Hematopoietic multipotent progenitor cell treated with erythropoietin and hydrocortisone succinate and interleukin-3 and kit ligand, for 6 days (in vitro differentiated cells): ENCODE results near the gene TFCP2L1.
"Not testable (repeated sequence)": the region's sequence is repeated elsewhere in the genome, so short reads cannot be mapped to it uniquely, and the experiment has no call there.

Source experiments
- DNase-seq: peaks from one replicate; pipeline ENCODE4 v3.0.0-alpha.2; 2015

The TFCP2L1 gene

GRCh38 chr2:121295911-121296650 is 11.1 kb upstream of the TFCP2L1 start:
- no peak for DNase-seq

DNA sequence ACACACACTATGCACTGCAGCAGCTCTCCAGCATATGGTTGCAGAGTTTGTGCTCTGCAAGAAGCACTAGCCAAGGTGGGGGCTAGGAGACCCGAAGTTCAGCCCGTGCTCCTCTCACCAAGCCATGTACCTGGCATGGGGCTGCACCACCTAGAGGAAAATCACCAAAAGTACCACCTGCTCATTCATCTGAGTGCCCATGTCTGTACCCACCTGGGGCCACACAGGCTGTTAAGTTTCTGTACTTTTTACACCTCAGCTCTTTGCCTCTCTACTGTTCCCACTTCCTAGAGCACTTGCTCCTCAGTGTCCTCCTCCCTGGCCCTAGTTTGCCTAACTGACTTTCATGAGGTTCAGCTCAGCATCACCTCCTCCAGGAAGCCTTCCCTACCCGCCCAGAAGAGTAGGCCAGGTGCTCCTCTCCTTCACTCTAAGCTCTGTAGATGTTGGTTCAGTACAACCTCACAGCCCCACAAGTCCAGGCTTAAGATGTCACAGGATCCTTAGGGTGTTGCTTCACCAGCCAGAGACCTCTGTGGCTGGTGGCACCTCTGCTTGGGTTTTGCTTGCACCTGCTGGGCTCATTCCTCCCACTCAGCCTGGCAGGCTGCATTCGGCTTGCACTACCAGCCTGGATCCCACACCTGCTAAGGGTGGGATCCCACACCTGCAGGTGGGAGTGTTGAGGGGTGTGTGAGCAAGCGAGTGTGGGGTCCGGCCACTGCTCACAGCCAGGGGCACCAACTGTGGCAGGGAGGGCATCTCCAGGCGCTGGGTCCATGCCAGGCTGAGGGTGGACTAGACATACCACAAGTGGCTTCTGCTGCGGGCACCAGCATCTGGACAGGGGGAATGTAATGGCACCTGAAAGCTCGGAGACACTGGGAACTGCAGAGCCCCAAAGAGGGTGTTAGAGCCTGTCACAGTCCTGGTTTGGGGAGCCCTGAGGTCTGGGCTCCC is 10.2 kb upstream of the TFCP2L1 start:
- no peak for DNase-seq

GRCh38 chr2:121293450-121294325 is 8.7 kb upstream of the TFCP2L1 start:
- DNase-seq = peak; percentile 71

- DNase-seq = no peak
Measured at GRCh38 chr2:121291251-121291580, 6.2 kb upstream of the TFCP2L1 start.

DNA sequence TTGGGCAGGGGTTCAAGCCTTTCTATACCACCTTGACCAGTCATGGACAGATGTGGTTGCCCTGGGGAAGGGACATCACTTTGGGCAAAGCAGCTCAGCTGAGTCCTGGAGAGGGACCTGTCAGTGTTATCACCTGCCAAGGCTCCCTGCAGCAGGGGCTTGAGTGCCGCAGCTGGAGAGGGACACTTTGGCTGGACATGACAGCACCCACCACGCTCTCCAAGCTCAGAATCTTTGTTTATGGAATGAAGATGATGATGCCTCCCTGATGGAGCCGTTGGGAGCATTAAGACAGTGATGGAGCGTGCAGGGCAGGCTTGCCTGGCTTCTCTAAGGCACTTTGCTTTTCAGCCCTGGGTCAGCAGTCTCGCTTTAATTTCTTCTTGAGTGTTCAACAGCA is 4.3 kb upstream of the TFCP2L1 start:
- no peak for DNase-seq

- DNase-seq = no peak
Measured at GRCh38 chr2:121288454-121289231, 3.6 kb upstream of the TFCP2L1 start.

DNA sequence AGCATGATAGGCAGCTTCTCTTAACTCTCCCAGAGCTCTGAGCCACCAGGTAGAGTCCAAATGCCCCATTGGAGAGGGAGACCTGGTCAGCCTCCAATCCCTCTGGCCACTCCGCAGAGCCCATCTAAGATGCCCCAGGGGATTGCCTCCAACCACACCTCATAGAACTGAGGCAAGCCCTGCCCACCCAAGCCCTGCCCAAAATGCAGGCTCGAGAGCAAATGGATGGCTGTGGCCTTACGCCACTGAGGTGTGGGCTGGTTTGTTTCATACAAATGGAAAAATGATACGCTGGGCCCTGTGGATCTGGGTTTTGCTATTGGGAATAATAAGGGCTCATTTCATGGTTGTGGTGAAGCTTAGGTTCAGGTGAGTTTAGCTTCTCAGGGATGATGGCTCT is 3.0 kb upstream of the TFCP2L1 start:
- no peak for DNase-seq

DNA sequence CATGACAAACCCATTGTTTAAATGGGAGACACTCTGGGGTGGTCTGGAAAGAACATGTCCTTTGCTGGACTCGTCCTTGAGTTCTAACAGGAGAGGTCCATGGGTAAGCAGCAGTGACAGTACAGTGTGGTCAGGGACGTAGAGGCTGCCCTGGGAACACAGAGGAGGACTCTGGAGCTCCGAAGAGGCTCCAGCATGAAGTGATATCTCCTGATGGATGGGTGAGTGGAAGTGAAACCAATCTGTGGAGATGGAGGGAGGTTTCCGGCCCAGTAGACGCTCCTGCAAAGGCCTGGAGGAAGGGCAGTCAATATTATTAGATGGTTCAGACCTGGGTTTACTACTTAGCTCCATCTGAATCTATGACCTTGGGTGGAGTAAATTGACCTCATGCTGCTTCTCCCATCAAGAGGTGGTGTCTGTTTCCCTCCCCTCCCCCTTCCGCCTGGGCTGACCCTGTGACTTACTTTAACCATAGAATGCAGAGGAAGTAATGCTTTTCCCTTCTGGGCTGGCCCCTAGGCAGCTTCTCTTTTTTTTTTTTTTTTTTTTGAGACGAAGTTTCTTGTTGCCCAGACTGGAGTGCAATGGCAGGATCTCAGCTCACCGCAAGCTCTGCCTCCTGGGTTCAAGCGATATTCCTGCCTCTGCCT is 2.3 kb upstream of the TFCP2L1 start:
- DNase-seq = no peak

- no peak for DNase-seq
Measured at GRCh38 chr2:121286506-121286905, 1.5 kb upstream of the TFCP2L1 start.

DNA sequence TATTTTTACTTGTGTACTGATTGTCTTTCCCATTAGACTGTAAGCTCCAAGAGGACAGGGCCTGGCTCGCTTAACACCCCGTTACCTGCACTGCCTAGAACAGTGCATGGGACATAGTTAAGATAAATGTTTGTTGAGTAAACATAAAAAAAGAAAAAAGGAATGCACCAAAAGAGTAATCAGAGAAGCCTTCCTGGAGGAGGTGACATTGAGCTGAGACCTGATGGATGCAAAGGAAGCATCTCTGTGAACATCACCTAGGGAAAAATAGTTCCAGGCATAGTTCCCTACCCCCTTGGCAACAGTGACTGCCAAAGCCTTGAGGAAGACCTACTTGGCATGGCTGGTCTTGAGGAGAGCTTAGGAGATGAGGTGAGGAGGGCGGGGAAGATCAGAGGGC is 924 bp upstream of the TFCP2L1 start:
- DNase-seq = no peak

GRCh38 chr2:121283670-121284462 is 1.1 kb downstream of the TFCP2L1 start:
- DNase-seq = no peak

GRCh38 chr2:121282800-121283385 is 2.1 kb downstream of the TFCP2L1 start:
- DNase-seq = no peak

DNA sequence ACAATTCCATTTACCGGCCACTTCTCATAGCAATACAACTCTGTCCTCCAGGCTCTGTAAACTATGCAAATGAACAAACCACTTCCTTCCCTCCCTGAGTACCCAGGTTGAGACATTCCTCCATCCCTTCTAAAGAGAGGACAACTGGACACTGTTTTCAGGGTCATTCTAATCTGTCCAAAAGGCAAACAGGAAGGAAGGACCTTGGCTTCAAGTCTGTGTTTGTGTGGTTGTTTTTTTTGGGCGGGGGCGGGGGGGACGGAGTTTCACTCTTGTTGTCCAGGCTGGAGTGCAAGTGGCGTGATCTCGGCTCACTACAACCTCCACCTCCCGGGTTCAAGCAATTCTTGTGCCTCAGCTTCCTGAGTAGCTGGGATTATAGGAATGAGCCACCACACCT is 3.3 kb downstream of the TFCP2L1 start:
- DNase-seq = no peak

GRCh38 chr2:121281107-121281506 is 3.9 kb downstream of the TFCP2L1 start:
- DNase-seq = no peak

DNA sequence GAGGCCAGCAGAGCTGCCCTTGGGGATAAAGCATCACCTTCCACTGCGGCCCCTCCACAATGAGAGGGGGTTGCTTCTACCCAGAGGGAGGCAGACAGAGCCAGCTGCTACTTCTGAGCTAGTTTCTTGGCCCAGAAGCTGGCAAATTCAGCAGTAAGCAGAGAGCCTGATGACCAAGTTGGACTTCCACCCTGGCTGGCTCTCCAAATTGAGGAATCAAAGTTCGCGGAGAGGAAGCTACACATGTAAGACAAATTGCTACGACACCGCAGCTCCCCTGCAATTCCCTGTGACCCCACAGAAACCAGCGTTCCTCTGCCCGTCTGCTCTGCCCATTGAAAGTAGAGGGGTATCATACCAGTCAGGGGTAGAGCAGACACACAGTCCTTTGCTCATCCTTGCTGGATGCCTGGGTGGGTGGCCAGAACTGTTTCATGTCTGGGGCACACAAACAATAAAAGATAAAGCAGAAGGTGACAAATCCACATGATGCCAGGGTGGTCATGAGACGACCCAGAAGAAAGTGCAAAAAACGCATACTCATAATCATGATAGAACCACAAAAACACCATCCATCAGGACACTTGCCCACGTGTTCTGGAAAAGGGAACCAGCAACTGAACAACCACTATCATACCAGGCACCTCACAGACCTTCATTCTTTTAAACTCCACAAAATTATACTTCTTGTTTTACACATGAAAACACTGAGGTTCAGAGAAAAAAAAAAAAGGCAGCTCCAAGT is 5.4 kb downstream of the TFCP2L1 start:
- DNase-seq = no peak

- DNase-seq = no peak
Measured at GRCh38 chr2:121276341-121276740, 8.7 kb downstream of the TFCP2L1 start.

DNA sequence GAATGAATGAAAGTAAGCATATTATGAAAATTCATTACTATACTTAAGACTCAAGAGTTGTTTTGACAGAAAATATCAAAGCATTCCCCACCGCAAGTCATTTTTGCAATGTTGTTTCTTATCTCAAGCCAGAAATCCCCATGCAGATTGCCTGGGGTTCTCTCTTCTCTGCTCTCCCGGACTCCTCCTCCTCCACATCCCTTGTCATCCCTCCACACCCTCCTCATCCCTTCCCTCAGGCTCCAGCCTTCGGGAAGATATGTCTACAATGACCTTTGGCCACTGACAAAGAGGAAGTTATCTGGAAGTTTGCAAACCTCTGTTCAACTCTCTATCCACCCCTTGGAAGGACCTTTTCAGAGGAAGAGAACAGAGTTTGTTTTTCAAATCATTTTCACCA is 11.9 kb downstream of the TFCP2L1 start:
- no peak for DNase-seq

GRCh38 chr2:121272596-121272995 is 12.4 kb downstream of the TFCP2L1 start:
- no peak for DNase-seq

GRCh38 chr2:121269436-121269835 is 15.6 kb downstream of the TFCP2L1 start:
- DNase-seq = not testable (repeated sequence)
